GM19395 (cell line): ENCODE data around the gene G0S2.

Experiments used
- ATAC-seq: cut with Tn5 transposase; IDR thresholded peaks from one replicate; pipeline ENCODE4 v1.9.1; 2021; ENCODE audit warnings: mild to moderate bottlenecking, moderate library complexity; ENCODE audit not compliant: unreplicated experiment

Gene G0S2, protein sequence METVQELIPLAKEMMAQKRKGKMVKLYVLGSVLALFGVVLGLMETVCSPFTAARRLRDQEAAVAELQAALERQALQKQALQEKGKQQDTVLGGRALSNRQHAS

GRCh38 chr1:209674957-209675564 is at the start of gene G0S2:
TSS of gene G0S2 (plus strand) at chr1:209675412. CDS start at chr1:209675685, 273 bp downstream.
- no peak for ATAC-seq

DNA sequence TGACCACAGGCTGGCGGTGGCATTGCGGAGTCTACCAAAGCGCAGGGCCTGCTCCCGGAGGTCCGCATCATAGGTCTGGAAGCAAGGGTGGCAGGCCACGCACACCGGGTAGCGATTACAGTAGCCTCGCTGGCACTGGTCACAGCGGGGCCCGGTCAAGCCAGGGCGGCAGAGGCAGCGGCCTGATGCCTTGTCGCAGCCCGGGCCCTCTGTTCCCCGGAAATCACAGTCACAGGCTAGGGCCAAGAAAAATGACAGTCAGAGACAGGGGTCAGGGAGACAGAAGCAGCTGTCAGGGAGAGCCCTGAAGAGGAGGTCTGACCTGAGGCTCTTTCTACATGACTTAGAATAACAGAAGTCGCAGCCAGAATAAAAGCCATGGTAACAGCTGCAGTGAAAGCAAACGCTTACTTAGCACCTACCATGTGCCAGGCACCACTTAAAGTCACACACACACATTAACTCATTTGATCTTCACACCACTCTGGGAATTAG is 49.4 kb upstream of the G0S2 start:
- ATAC-seq, result no peak

GRCh38 chr1:209626346-209627026 is 48.7 kb upstream of the G0S2 start:
- no peak for ATAC-seq

- peak; percentile 33 for ATAC-seq
Observed at GRCh38 chr1:209627027-209627731, 48.0 kb upstream of the G0S2 start.

DNA sequence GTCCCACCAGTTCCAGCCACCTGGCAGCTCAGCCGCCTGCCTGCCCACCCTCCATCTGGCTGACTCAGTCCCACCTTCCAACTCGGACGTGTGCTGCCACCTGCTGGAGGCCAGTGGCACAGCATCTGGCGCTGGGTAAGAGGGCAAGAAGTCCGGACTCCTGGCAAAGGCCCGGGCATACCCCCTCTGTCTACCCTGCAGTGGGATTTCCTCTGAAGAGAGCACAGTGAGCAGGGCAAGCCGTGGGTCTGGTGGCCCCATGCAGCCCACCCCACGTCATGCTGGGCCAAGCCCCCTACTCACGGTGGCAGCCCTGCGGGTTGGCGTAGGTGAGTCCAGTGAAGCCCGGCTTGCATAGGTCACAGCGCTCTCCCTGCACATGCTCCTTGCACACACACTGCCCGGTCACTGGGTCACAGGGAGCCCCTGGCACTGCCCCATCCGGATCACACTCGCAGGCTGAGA is 47.4 kb upstream of the G0S2 start:
- peak; percentile 91 for ATAC-seq

DNA sequence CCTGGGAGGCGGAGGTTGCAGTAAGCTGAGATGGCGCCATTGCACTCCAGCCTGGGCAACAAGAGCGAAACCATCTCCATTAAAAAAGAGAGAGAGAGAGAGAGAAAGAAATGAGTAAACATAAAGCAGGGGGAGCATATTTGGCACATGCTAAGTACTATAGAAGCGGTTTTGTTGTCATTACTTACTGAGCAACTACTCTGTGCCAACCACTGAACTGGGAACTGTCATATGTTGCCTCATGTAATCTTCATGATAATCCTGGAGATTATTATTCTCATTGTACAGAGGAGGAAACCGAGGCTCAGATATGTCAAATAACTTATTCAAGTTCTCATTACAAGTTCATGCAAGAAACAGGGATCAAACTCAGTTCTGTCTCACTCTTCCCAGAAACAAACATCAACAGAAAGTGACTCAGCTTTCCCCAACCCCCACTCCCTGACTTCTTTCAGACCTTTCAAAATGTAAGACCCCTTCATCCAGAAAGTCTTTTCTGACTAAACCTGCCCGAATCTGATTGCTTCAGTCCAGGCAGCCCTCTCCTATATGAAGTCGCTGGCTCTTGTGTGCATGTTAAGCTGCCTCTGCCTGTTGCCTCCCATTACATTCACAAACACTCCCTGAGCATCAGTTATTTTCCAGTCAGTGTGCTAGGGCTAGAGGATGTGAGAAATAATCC is 46.5 kb upstream of the G0S2 start:
- no peak for ATAC-seq

DNA sequence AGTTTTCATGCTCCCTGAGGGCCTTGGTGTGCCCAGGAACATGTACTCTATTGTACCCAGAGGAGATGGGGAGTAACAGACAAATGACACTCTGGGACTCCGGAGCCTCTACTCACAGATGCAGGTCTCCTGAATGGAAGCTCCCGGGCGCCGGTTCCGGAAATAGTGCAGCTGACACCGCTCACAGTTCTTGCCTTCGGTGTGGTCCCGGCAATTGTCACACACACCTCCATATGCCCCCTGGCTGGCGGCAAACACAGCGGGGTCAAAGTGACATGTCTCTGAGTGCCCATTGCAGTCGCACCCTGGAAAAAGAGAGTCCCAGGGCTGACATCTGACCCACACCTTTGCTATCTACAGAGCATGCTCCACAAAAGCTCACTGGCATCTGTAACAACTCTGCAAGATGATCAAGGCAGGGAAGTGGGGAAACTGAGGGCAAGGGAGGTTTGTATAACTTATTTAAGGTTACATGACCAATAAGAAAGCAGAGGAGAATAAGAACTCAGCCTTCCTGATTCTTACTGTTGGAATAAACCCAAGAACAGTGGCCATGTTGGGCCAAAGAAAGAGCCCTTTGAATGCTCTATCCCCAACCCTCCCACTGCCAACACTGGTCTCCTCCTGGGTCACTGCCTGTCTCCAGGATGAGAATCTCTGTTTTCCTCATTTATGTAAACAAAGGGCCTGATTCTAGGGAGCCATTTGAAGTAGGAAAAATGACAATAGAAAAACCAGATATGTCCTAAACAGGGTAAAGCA is 45.4 kb upstream of the G0S2 start:
- ATAC-seq, result no peak

- ATAC-seq, result no peak
Observed at GRCh38 chr1:209630383-209631225, 44.6 kb upstream of the G0S2 start.

DNA sequence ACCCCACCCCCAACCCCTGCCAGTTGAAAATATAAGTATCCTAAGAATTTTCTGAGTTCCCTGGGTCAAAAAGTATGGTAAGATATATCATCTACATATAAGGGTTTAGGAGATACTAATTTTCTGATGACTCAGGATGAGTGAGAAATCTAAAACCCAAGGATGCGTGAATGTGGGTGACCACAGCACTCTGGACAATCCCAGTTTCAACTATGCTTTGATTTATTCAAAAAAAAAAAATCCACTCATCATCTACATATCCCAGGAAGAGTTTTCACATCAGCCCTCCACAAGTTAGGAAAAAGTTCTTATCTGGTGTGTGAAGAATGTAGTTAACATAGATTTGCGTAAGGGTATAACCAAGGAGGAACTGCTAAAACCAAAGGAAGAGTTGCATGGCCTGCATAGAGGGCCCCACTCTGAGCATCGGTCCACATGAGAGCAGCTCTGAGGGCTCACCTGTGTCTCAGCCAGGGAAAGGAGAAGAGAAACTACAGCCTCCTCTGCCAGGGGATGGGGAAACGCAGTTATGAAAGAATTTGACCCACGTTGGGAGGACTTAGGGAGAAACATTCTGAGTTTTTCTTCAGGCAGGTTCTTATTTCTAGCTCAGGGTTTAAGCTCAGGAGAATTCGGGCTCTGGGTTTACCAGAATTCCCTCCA is 41.7 kb upstream of the G0S2 start:
- ATAC-seq, result no peak

GRCh38 chr1:209634005-209634737 is 41.0 kb upstream of the G0S2 start:
- ATAC-seq, result no peak

DNA sequence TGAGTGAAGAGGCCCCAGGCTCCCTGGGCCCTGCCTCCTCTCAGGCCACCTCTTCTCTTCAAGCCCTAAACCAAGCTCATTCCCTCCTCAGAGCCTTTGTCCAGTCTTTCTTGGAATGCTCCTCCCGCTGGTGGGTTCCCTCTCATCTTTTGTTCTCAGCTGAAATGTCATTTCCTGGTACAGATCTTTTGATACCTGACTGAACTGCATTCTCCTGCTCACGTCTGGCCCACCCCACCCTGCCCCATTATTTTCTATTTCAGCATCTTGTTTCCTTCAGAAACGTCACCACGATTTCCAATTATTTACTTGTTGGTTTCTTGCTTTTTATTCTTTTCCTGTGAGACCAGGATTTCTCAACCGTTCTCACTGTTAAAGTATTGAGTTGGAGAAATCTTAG is 39.4 kb upstream of the G0S2 start:
- ATAC-seq, result no peak

GRCh38 chr1:209641832-209642172 is 33.4 kb upstream of the G0S2 start:
- ATAC-seq, result no peak

DNA sequence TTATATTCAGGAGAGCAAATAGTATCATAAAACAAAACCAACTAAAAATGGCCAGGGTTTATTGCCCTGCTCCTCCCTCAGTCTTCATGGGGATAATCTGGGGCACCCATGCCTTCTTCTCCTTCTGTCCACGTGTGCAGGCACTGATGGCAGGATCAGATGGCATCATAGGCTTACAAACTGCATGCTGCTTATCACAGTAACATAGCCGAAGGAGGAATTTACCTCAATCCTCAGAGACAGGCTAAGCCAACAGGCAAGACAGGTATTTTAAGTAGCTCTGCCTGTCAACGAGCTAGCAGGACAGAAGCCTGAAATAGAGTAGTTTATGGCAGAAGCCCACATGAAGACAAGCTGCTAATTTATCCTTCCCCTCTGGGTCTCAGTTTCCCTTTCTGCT is 32.4 kb upstream of the G0S2 start:
- ATAC-seq, result no peak

DNA sequence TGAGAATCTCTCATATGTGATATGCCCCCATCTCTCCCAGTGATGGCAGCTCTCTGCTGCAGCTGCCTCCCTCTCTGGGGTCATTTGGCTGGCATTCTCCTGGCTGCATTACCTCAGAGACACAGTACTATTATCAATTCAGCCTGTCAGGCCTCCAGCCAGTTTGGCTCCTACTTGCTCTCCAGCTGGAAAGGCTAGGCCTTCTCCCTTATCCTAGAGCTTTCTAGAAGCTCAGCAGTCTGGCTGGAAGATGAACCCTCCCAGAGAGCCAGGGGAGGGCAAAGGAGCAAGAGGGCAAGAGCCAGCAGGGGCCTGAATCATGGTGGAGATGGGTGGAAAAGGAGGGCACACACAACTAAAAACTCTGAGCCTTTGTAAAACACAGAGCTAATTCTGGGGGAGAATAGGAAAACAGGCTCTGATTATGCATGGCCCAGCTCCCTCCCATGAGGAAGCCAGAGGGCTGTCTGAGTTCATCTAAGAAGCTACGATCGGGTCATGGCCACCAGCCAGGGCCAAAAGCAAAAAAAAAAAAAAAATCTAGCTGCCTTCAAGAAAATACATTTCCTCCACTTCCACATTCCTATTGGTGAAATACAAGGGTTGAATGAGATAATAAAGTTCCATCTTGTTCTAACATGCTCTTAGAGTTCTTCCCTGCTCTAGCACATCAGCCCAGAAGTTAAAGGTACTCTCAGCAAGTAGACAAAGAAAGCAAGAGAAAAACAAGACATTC is 31.8 kb upstream of the G0S2 start:
- ATAC-seq, result no peak

DNA sequence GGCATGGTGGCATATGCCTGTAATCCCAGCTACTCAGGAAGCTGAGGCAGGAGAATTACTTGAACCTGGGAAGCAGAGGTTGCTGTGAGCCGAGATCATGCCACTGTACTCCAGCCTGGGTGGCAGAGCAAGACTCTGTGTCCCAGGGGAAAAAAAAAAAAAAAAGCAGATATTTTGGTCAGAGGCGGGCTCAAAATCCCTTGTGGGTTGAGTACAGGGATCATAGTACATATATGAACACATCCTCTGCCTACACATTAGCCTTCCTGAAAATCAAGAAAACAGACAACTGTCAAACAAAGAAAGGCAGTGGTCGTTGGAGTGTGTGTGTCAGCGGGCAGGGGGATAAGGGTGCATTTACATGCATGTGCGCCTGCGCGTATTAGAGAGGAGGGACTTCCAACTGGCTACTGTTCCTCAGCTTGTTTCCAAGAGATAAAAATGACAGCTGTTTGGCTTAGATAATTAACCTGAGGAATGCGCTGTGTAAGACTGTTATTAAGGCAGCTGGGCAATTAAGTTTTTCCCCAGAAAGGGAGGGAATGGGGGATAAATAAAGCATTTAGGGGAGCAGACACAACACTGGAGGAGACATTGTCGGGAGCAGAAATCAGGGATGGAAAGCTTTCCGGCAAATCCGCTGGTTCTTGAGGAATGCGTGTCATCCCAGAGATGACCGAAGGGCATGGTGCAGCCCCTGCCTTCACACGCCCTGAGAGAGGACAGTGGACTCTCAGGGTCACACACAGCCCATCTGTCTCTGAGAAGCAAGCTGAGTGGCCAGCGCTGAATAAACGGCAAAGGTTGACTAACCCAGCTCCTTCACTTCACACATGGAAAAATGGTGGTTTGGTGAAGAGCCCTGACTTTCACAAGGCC is 29.4 kb upstream of the G0S2 start:
- ATAC-seq, result no peak

GRCh38 chr1:209646558-209646957 is 28.7 kb upstream of the G0S2 start:
- ATAC-seq, result no peak

GRCh38 chr1:209647156-209647555 is 28.1 kb upstream of the G0S2 start:
- no peak for ATAC-seq
